Thyroid gland (tissue), 4 donors: ENCODE results near the gene FBN2.

Experiments used
- POLR2A ChIP-seq, 2 donors: fragments of 450-650 bp; IDR thresholded peaks; one replicate each; pipeline ENCODE4 v1.6.1; 2017; ENCODE audit warnings: antibody characterized with exemption in 2 of 2, mild to moderate bottlenecking in 2 of 2, moderate library complexity in 1 of 2
- TF ChIP-seq, protein P1 (sequence below), 6 experiments: fragments of 200-600 bp in 3 of 6; fragments of 450-650 bp in 3 of 6; sonication (generic) in 3 of 6; IDR thresholded peaks; one replicate each; pipeline ENCODE4 v1.5.1; 2016 to 2019; ENCODE audit warnings: antibody characterized with exemption in 6 of 6, mild to moderate bottlenecking in 2 of 6, inconsistent platforms in 1 of 6, moderate library complexity in 1 of 6

- TF ChIP-seq, protein P1, sequence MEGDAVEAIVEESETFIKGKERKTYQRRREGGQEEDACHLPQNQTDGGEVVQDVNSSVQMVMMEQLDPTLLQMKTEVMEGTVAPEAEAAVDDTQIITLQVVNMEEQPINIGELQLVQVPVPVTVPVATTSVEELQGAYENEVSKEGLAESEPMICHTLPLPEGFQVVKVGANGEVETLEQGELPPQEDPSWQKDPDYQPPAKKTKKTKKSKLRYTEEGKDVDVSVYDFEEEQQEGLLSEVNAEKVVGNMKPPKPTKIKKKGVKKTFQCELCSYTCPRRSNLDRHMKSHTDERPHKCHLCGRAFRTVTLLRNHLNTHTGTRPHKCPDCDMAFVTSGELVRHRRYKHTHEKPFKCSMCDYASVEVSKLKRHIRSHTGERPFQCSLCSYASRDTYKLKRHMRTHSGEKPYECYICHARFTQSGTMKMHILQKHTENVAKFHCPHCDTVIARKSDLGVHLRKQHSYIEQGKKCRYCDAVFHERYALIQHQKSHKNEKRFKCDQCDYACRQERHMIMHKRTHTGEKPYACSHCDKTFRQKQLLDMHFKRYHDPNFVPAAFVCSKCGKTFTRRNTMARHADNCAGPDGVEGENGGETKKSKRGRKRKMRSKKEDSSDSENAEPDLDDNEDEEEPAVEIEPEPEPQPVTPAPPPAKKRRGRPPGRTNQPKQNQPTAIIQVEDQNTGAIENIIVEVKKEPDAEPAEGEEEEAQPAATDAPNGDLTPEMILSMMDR (IDR thresholded peaks at IDR 0.05) = no peak
- TF ChIP-seq POLR2A (IDR thresholded peaks at IDR 0.05) = no peak
Observed at GRCh38 chr5:128432913-128433440, 105.1 kb downstream of the FBN2 start.
